D721Med (cell line): Measurements from ENCODE around the gene CHD6.

Experiments used
- DNase-seq: peaks from one replicate; pipeline ENCODE4 v3.0.0; 2011; ENCODE audit warnings: low spot score; ENCODE audit not compliant: insufficient read length
- FAIRE-seq: peaks from 2 replicates; lab custom pipeline; 2011; peaks lifted over from hg19 to GRCh38; lab: Jason Lieb, UNC
- TF ChIP-seq, protein P1 (sequence below): IDR thresholded peaks from 2 replicates; pipeline ENCODE4 v1.5.1; 2012; ENCODE audit warnings: mild to moderate bottlenecking, control low read depth; ENCODE audit not compliant: insufficient read depth; ENCODE audit errors: missing control alignments

The CHD6 gene

DNA sequence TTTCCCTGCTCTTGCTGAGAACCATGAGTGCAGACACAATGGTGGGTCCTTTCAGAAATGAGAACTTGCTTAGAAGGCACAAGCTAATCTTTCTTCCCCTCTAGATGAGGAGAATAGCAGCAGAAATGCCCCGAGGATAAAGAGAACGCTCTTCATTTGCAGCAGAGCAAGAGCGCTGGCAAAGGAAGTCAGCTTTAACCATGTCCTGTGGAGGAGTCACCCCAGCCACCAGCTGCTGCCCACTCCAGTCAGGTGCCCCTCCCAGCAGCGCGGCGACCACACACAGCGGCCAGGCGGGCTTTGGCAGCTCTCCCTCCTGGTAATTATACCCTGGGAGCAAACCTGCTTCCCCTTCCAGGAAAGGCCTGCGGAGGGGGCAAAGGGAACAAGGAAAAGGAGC, 209.2 kb downstream of the CHD6 start:
- FAIRE-seq = no peak
- no peak for DNase-seq
- TF ChIP-seq, protein P1, sequence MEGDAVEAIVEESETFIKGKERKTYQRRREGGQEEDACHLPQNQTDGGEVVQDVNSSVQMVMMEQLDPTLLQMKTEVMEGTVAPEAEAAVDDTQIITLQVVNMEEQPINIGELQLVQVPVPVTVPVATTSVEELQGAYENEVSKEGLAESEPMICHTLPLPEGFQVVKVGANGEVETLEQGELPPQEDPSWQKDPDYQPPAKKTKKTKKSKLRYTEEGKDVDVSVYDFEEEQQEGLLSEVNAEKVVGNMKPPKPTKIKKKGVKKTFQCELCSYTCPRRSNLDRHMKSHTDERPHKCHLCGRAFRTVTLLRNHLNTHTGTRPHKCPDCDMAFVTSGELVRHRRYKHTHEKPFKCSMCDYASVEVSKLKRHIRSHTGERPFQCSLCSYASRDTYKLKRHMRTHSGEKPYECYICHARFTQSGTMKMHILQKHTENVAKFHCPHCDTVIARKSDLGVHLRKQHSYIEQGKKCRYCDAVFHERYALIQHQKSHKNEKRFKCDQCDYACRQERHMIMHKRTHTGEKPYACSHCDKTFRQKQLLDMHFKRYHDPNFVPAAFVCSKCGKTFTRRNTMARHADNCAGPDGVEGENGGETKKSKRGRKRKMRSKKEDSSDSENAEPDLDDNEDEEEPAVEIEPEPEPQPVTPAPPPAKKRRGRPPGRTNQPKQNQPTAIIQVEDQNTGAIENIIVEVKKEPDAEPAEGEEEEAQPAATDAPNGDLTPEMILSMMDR = no peak

GRCh38 chr20:41408156-41408794, 209.9 kb downstream of the CHD6 start:
- FAIRE-seq = no peak
- no peak for DNase-seq
- TF ChIP-seq, protein P1 = no peak

DNA sequence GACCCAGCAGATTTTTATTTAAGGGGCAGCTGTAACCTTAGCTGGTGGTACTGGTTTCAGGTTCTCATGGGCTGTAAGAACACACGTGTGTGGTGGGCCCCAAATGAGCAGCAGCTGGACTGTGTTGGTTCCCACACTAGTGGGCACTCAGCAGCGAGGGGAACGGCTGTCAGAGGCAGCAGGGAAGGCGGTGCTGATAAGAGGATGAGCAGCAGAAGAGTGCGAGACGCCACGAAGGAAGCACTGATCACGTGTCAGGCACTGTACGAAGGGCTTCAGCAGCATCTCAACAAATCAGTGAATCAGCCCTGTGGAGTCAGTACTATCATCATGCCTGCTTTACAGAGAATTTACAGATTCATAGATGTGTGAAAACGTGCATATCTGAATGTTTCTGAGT, 210.6 kb downstream of the CHD6 start:
- DNase-seq (peak; percentile 46), FAIRE-seq (no peak)
- TF ChIP-seq, protein P1 = no peak

- no peak for FAIRE-seq
- DNase-seq = no peak
- TF ChIP-seq, protein P1 = no peak
These were observed 211.2 kb downstream of the CHD6 start for GRCh38 chr20:41406896-41407444.

GRCh38 chr20:41406353-41406752, 211.8 kb downstream of the CHD6 start:
- TF ChIP-seq, protein P1 = no peak
- DNase-seq (peak; percentile 41), FAIRE-seq (no peak)

GRCh38 chr20:41405436-41405835, 212.7 kb downstream of the CHD6 start:
- FAIRE-seq (no peak), DNase-seq (no peak)
- TF ChIP-seq, protein P1 = no peak

DNA sequence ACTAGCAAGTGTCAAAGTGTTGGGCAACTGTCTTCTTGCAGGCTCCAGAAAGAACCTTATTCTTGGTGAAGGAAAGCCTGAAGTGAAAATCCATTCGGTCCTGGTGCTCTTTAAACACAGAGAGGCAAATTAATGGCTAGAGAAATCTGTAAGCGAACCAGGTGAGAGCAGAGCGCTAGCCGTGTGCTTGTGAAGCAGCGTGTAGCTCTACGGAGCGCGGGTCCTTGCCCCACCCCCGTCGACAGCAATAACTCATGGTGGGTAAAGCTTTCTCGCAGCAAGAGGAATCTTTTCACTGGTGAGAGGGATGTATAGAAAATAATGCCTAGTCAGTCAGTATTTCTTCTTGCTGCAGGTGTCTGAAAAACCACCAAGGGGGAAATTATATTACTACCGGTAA, 214.6 kb downstream of the CHD6 start:
- no peak for FAIRE-seq
- DNase-seq = no peak
- TF ChIP-seq, protein P1 = no peak
